AG09319 (cell line): Measurements from ENCODE around the gene NOXRED1.

Experiments used
- DNase-seq: peaks from one replicate; pipeline ENCODE4 v3.0.0-alpha.2; 2010; ENCODE audit warnings: low read depth; ENCODE audit errors: extremely low read depth
- CTCF ChIP-seq: IDR thresholded peaks from 2 replicates; pipeline ENCODE4 v1.5.1; 2011; ENCODE audit warnings: low read depth, mild to moderate bottlenecking, inconsistent platforms, low read length, moderate library complexity

Gene NOXRED1

GRCh38 chr14:77423423-77423822 is at the start of gene NOXRED1:
TSS of gene NOXRED1 (minus strand) at chr14:77423523. CDS start at chr14:77422889, 634 bp downstream.
- DNase-seq, result no peak
- no peak for TF ChIP-seq CTCF

- no peak for TF ChIP-seq CTCF
- no peak for DNase-seq
Observed at GRCh38 chr14:77470224-77470870, 47.0 kb upstream of the NOXRED1 start.

GRCh38 chr14:77469539-77469938 is 46.2 kb upstream of the NOXRED1 start:
- TF ChIP-seq CTCF, result no peak
- no peak for DNase-seq

GRCh38 chr14:77469067-77469505 is 45.8 kb upstream of the NOXRED1 start:
- no peak for DNase-seq
- no peak for TF ChIP-seq CTCF

GRCh38 chr14:77467801-77468200 is 44.5 kb upstream of the NOXRED1 start:
- TF ChIP-seq CTCF, result no peak
- no peak for DNase-seq

GRCh38 chr14:77459072-77459723 is 35.9 kb upstream of the NOXRED1 start:
- peak; percentile 20 for DNase-seq
- TF ChIP-seq CTCF, result peak; percentile 74

GRCh38 chr14:77458249-77458950 is 35.1 kb upstream of the NOXRED1 start:
- TF ChIP-seq CTCF, result no peak
- DNase-seq, result no peak
